GM21786 (cell line): ENCODE results near the gene FARP2.
"Not testable (repeated sequence)": the region's sequence is repeated elsewhere in the genome, so short reads cannot be mapped to it uniquely, and the experiment has no call there.

ENCODE experiments used
- ATAC-seq: cut with Tn5 transposase; IDR thresholded peaks from one replicate; pipeline ENCODE4 v1.9.1; 2021; ENCODE audit not compliant: unreplicated experiment

Gene FARP2

GRCh38 chr2:241359481-241360045, 3.5 kb downstream of the FARP2 start:
- no peak for ATAC-seq

- ATAC-seq = no peak
Observed at GRCh38 chr2:241363426-241363825, 7.3 kb downstream of the FARP2 start.

GRCh38 chr2:241364781-241365180, 8.7 kb downstream of the FARP2 start:
- no peak for ATAC-seq

GRCh38 chr2:241366678-241367077, 10.6 kb downstream of the FARP2 start:
- no peak for ATAC-seq

- ATAC-seq = no peak
Observed at GRCh38 chr2:241368643-241369042, 12.6 kb downstream of the FARP2 start.

GRCh38 chr2:241372361-241372992, 16.4 kb downstream of the FARP2 start:
- ATAC-seq = no peak

GRCh38 chr2:241373446-241373845, 17.4 kb downstream of the FARP2 start:
- ATAC-seq = no peak

- ATAC-seq = not testable (repeated sequence)
Observed at GRCh38 chr2:241373906-241374305, 17.8 kb downstream of the FARP2 start.

- ATAC-seq = no peak
Observed at GRCh38 chr2:241375300-241375699, 19.2 kb downstream of the FARP2 start.

GRCh38 chr2:241376808-241377207, 20.7 kb downstream of the FARP2 start:
- ATAC-seq = no peak

GRCh38 chr2:241378816-241379215, 22.7 kb downstream of the FARP2 start:
- ATAC-seq = no peak

- ATAC-seq = no peak
Observed at GRCh38 chr2:241379481-241380480, 23.7 kb downstream of the FARP2 start.

- no peak for ATAC-seq
Observed at GRCh38 chr2:241381872-241382271, 25.8 kb downstream of the FARP2 start.

- not testable (repeated sequence) for ATAC-seq
Observed at GRCh38 chr2:241385450-241385849, 29.4 kb downstream of the FARP2 start.

GRCh38 chr2:241386519-241386918, 30.4 kb downstream of the FARP2 start:
- ATAC-seq = no peak

- ATAC-seq = no peak
Observed at GRCh38 chr2:241389697-241390096, 33.6 kb downstream of the FARP2 start.

- ATAC-seq = no peak
Observed at GRCh38 chr2:241390301-241391206, 34.5 kb downstream of the FARP2 start.

GRCh38 chr2:241391892-241392665, 36.0 kb downstream of the FARP2 start:
- no peak for ATAC-seq

- not testable (repeated sequence) for ATAC-seq
Observed at GRCh38 chr2:241392753-241393152, 36.7 kb downstream of the FARP2 start.
